ENCODE results near the gene TMEM38A. TPM values are rescaled to one million over a fixed set of nuclear protein-coding genes. Genes with fewer than 3 reads are reported as not detected.

The TMEM38A gene
- polyA plus RNA-seq, 1 donor from 2014 or later = 8.6 TPM

- Histone ChIP-seq H3K4me3 (ENCODE audit: low read length) (no peak overlapping the region), H3K27ac (ENCODE audit: low read length) (no peak overlapping the region), H3K4me2 (ENCODE audit: low read length) (no peak overlapping the region), H3K79me2 (replicated peaks; ENCODE audit: insufficient read depth, low read length) (no peaks in the 10 kb centered on the region), H3K9me2 (ENCODE audit: insufficient read depth, low read length) (no peaks in the 10 kb centered on the region), H3K9me3 (ENCODE audit: low read length) (no peaks in the 10 kb centered on the region), H3F3A (ENCODE audit: insufficient read depth, low read length, poor library complexity, severe bottlenecking) (no peaks in the 10 kb centered on the region), H3K27me3 (ENCODE audit: insufficient read depth, low read depth, low read length) (no peaks in the 10 kb centered on the region), H4K20me1 (ENCODE audit: insufficient read depth) (no peaks in the 10 kb centered on the region), H3K9ac (ENCODE audit: low read length) (no peak overlapping the region), H3K36me3 (ENCODE audit: insufficient read depth, low read length) (no peaks in the 10 kb centered on the region), H2AFZ (ENCODE audit: low read depth, low read length) (no peak overlapping the region)
- no peak for TF ChIP-seq CTCF (IDR thresholded peaks at IDR 0.05; ENCODE audit: poor library complexity, severe bottlenecking)
- TF ChIP-seq RAD21 (conservative IDR thresholded peaks at IDR 0.05) = no peak
- TF ChIP-seq TAF1 (IDR thresholded peaks at IDR 0.05; ENCODE audit: low read depth) = no peak
- TF ChIP-seq REST (IDR thresholded peaks at IDR 0.05; ENCODE audit: borderline replicate concordance) = no peak
- no peak for TF ChIP-seq MXI1 (conservative IDR thresholded peaks at IDR 0.05; ENCODE audit: poor library complexity, severe bottlenecking)
- no peak for TF ChIP-seq EZH2 (IDR thresholded peaks at IDR 0.05; ENCODE audit: borderline replicate concordance, insufficient read depth, low read length, poor library complexity, severe bottlenecking)
- TF ChIP-seq SMC3 (conservative IDR thresholded peaks at IDR 0.05; ENCODE audit: poor library complexity) = no peak
- no peak for TF ChIP-seq EP300 (conservative IDR thresholded peaks at IDR 0.05; ENCODE audit: poor library complexity, severe bottlenecking)
- no peak for TF ChIP-seq POLR2AphosphoS5 (IDR thresholded peaks at IDR 0.05)
Measured at GRCh38 chr19:16640951-16641350, 20.0 kb upstream of the TMEM38A start.

- H3K4me3 ChIP-seq (ENCODE audit: low read length) = no peak overlapping the region
- H3K4me2 ChIP-seq (ENCODE audit: low read length) = no peak overlapping the region
- no peak for TF ChIP-seq POLR2AphosphoS5 (IDR thresholded peaks at IDR 0.05)
- no peak for TF ChIP-seq SMC3 (conservative IDR thresholded peaks at IDR 0.05; ENCODE audit: poor library complexity)
- TF ChIP-seq REST (IDR thresholded peaks at IDR 0.05; ENCODE audit: borderline replicate concordance) = no peak
- TF ChIP-seq EZH2 (IDR thresholded peaks at IDR 0.05; ENCODE audit: borderline replicate concordance, insufficient read depth, low read length, poor library complexity, severe bottlenecking) = no peak
- TF ChIP-seq RAD21 (conservative IDR thresholded peaks at IDR 0.05) = no peak
- TF ChIP-seq TAF1 (IDR thresholded peaks at IDR 0.05; ENCODE audit: low read depth) = no peak
- TF ChIP-seq EP300 (conservative IDR thresholded peaks at IDR 0.05; ENCODE audit: poor library complexity, severe bottlenecking) = no peak
- TF ChIP-seq MXI1 (conservative IDR thresholded peaks at IDR 0.05; ENCODE audit: poor library complexity, severe bottlenecking) = no peak
- TF ChIP-seq CTCF (IDR thresholded peaks at IDR 0.05; ENCODE audit: poor library complexity, severe bottlenecking) = no peak
- H2AFZ ChIP-seq (ENCODE audit: low read depth, low read length) = no peak overlapping the region
- no peaks in the 10 kb centered on the region for H3K9me2 ChIP-seq (ENCODE audit: insufficient read depth, low read length)
- no peak overlapping the region for H3K9ac ChIP-seq (ENCODE audit: low read length)
- no peaks in the 10 kb centered on the region for H3K36me3 ChIP-seq (ENCODE audit: insufficient read depth, low read length)
- H3F3A ChIP-seq (ENCODE audit: insufficient read depth, low read length, poor library complexity, severe bottlenecking) = no peaks in the 10 kb centered on the region
- H4K20me1 ChIP-seq (ENCODE audit: insufficient read depth) = no peaks in the 10 kb centered on the region
- H3K79me2 ChIP-seq (replicated peaks; ENCODE audit: insufficient read depth, low read length) = no peaks in the 10 kb centered on the region
- no peaks in the 10 kb centered on the region for H3K27me3 ChIP-seq (ENCODE audit: insufficient read depth, low read depth, low read length)
- H3K9me3 ChIP-seq (ENCODE audit: low read length) = no peaks in the 10 kb centered on the region
- no peak overlapping the region for H3K27ac ChIP-seq (ENCODE audit: low read length)
Measured at GRCh38 chr19:16641695-16642094, 19.2 kb upstream of the TMEM38A start.

Data from neural cell (in vitro differentiated cells).